Panc1 (cell line): ENCODE measurements around the gene CDC14B.

Experiments used
- CTCF ChIP-seq: fragments of 450-650 bp; IDR thresholded peaks from 2 replicates; pipeline ENCODE4 v1.5.1; 2017; ENCODE audit warnings: mild to moderate bottlenecking
- POLR2AphosphoS5 ChIP-seq: IDR thresholded peaks from 2 replicates; pipeline ENCODE4 v1.6.1; 2012; ENCODE audit warnings: mild to moderate bottlenecking, low read depth, low read length, moderate library complexity
- TCF7L2 ChIP-seq: IDR thresholded peaks from 2 replicates; pipeline ENCODE4 v1.6.1; 2011; ENCODE audit warnings: mild to moderate bottlenecking, low read depth, low read length, inconsistent platforms
- TF ChIP-seq, protein P1 (sequence below), 2 experiments: IDR thresholded peaks; 2 replicates each; pipeline ENCODE4 v1.6.1; 2011 to 2012; ENCODE audit warnings: low read depth in 2 of 2, control low read depth in 1 of 2, low read length in 1 of 2, mild to moderate bottlenecking in 1 of 2, moderate library complexity in 1 of 2; ENCODE audit not compliant: insufficient read depth in 1 of 2

GRCh38 chr9:96621618-96622017 is 2.0 kb upstream of the CDC14B start:
- no peak for TF ChIP-seq CTCF
- no peak for TF ChIP-seq POLR2AphosphoS5
- TF ChIP-seq, protein P1, sequence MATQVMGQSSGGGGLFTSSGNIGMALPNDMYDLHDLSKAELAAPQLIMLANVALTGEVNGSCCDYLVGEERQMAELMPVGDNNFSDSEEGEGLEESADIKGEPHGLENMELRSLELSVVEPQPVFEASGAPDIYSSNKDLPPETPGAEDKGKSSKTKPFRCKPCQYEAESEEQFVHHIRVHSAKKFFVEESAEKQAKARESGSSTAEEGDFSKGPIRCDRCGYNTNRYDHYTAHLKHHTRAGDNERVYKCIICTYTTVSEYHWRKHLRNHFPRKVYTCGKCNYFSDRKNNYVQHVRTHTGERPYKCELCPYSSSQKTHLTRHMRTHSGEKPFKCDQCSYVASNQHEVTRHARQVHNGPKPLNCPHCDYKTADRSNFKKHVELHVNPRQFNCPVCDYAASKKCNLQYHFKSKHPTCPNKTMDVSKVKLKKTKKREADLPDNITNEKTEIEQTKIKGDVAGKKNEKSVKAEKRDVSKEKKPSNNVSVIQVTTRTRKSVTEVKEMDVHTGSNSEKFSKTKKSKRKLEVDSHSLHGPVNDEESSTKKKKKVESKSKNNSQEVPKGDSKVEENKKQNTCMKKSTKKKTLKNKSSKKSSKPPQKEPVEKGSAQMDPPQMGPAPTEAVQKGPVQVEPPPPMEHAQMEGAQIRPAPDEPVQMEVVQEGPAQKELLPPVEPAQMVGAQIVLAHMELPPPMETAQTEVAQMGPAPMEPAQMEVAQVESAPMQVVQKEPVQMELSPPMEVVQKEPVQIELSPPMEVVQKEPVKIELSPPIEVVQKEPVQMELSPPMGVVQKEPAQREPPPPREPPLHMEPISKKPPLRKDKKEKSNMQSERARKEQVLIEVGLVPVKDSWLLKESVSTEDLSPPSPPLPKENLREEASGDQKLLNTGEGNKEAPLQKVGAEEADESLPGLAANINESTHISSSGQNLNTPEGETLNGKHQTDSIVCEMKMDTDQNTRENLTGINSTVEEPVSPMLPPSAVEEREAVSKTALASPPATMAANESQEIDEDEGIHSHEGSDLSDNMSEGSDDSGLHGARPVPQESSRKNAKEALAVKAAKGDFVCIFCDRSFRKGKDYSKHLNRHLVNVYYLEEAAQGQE (IDR thresholded peaks at IDR 0.05; ENCODE audit: insufficient read depth in 1 of 2, low read depth in 2 of 2, low read length in 1 of 2) = no peak
- TF ChIP-seq TCF7L2 = no peak
